K562 (cell line): Measurements from ENCODE around the gene HSPA1L. TPM values are rescaled to one million over a fixed set of nuclear protein-coding genes. Genes with fewer than 3 reads are reported as not detected.

ENCODE experiments used
- BMI1 ChIP-seq: fragments of 150-350 bp; IDR thresholded peaks from 2 replicates; pipeline ENCODE4 v1.6.1; 2014; ENCODE audit warnings: low read length
- E2F1 ChIP-seq: sonication (generic); formaldehyde crosslinking; IDR thresholded peaks from 2 replicates; pipeline ENCODE4 v1.8.1; 2023; ENCODE audit warnings: mild to moderate bottlenecking, missing genetic modification reagents, moderate library complexity
- HNRNPH1 ChIP-seq: fragments of 200-400 bp; formaldehyde crosslinking; optimal IDR thresholded peaks from 2 replicates; pipeline ENCODE3; 2017; ENCODE audit warnings: low read depth, mild to moderate bottlenecking, low read length, moderate library complexity
- HOXB6 ChIP-seq: fragments of 250-450 bp; sonication (Bioruptor Pico); IDR thresholded peaks from 2 replicates; pipeline ENCODE4 v1.5.1; 2022; ENCODE audit warnings: mild to moderate bottlenecking, borderline replicate concordance
- IRF1 ChIP-seq: sonication (generic); formaldehyde crosslinking; IDR thresholded peaks from 2 replicates; pipeline ENCODE4 v1.8.0; 2022; ENCODE audit warnings: missing genetic modification reagents, mild to moderate bottlenecking, borderline replicate concordance
- MLLT1 ChIP-seq, 2 experiments: fragments of 450-650 bp; IDR thresholded peaks; 2 replicates each; pipeline ENCODE4 v1.6.1; 2016
- POU5F1 ChIP-seq: fragments of 150-350 bp; IDR thresholded peaks from 2 replicates; pipeline ENCODE4 v1.6.1; 2014; ENCODE audit warnings: borderline replicate concordance, low read length, low read depth, mild to moderate bottlenecking; ENCODE audit not compliant: partially characterized antibody
- RBBP5 ChIP-seq: fragments of 200-600 bp; sonication (generic); IDR thresholded peaks from 2 replicates; pipeline ENCODE4 v1.6.1; 2012; ENCODE audit warnings: borderline replicate concordance, mild to moderate bottlenecking, low read length, control low read depth, inconsistent platforms; ENCODE audit not compliant: insufficient read depth, poor library complexity, severe bottlenecking
- RBM17 ChIP-seq: fragments of 200-400 bp; formaldehyde crosslinking; IDR thresholded peaks from 2 replicates; pipeline ENCODE4 v1.6.1; 2017; ENCODE audit warnings: low read depth, mild to moderate bottlenecking, low read length, borderline replicate concordance
- TFAM ChIP-seq: fragments of 250-450 bp; sonication (Bioruptor Pico); conservative IDR thresholded peaks from 2 replicates; pipeline ENCODE4 v1.5.0; 2021; ENCODE audit warnings: mild to moderate bottlenecking, moderate library complexity
- U2AF2 ChIP-seq: fragments of 200-400 bp; formaldehyde crosslinking; optimal IDR thresholded peaks from 2 replicates; pipeline ENCODE3; 2017; ENCODE audit warnings: low read depth, mild to moderate bottlenecking, low read length
- ZBTB7A ChIP-seq: IDR thresholded peaks from 2 replicates; pipeline ENCODE4 v1.6.1; 2011; ENCODE audit warnings: low read depth, mild to moderate bottlenecking, low read length, moderate library complexity, borderline replicate concordance; ENCODE audit not compliant: control insufficient read depth
- ZC3H8 ChIP-seq: fragments of 450-650 bp; IDR thresholded peaks from 2 replicates; pipeline ENCODE4 v1.6.1; 2017
- ZNF217 ChIP-seq: sonication (generic); formaldehyde crosslinking; IDR thresholded peaks from 2 replicates; pipeline ENCODE4 v1.8.0; 2022; ENCODE audit warnings: mild to moderate bottlenecking, missing genetic modification reagents
- ZNF507 ChIP-seq: conservative IDR thresholded peaks from 2 replicates; pipeline ENCODE4 v1.6.1; 2017; ENCODE audit warnings: missing genetic modification characterization, missing compliant biosample characterization
- polyA plus RNA-seq, 8 experiments: library from polyadenylated mRNA; depleted of rRNA in 4 of 8; stranded (reverse) in 5 of 8; unstranded in 3 of 8; fragments of >200 nt; fragmentation: Nextera tagmentation in 2 of 8; fragmentation: Illumina TruSeq in 1 of 8; extraction: Ambion mirVana in 2 of 8; extraction: Trizol in 1 of 8; gene quantifications; 2 replicates each; pipeline versions ENCODE4 v1.2.1 to v1.2.3, GENCODE V29; 2011 to 2014; ENCODE audit warnings: inconsistent platforms in 1 of 8, missing spikeins in 1 of 8
- total RNA-seq, 7 experiments: library from RNA; depleted of rRNA in 6 of 7; stranded (reverse); fragments of >200 nt in 6 of 7; fragmentation: Illumina TruSeq in 2 of 7; extraction: Trizol in 2 of 7; gene quantifications; 2 replicates each; pipeline versions ENCODE4 v1.2.1 to v1.2.3, GENCODE V29; 2011 to 2021; ENCODE audit warnings: low replicate concordance in 1 of 7
- TF ChIP-seq, protein P1 (sequence below), 2 experiments: IDR thresholded peaks; 2 replicates each; pipeline ENCODE4 v1.6.1; 2011; ENCODE audit warnings: borderline replicate concordance in 1 of 2, control low read depth in 1 of 2, low read depth in 1 of 2, low read length in 1 of 2, mild to moderate bottlenecking in 1 of 2, mixed read lengths in 1 of 2, moderate library complexity in 1 of 2; ENCODE audit not compliant: insufficient read depth in 1 of 2, insufficient read length in 1 of 2, poor library complexity in 1 of 2, severe bottlenecking in 1 of 2; ENCODE audit errors: extremely low read depth in 1 of 2
- TF ChIP-seq, protein P2 (sequence below): fragments of 450-650 bp; IDR thresholded peaks from 2 replicates; pipeline ENCODE4 v1.6.1; 2018; ENCODE audit not compliant: partially characterized antibody

The HSPA1L gene
- total and polyA plus RNA-seq, 9 of the 15 experiments (the other 6 are each of a cell fraction or from before 2014, with no cell fraction given): 0.14 to 2.1 (median 1.3) TPM

DNA sequence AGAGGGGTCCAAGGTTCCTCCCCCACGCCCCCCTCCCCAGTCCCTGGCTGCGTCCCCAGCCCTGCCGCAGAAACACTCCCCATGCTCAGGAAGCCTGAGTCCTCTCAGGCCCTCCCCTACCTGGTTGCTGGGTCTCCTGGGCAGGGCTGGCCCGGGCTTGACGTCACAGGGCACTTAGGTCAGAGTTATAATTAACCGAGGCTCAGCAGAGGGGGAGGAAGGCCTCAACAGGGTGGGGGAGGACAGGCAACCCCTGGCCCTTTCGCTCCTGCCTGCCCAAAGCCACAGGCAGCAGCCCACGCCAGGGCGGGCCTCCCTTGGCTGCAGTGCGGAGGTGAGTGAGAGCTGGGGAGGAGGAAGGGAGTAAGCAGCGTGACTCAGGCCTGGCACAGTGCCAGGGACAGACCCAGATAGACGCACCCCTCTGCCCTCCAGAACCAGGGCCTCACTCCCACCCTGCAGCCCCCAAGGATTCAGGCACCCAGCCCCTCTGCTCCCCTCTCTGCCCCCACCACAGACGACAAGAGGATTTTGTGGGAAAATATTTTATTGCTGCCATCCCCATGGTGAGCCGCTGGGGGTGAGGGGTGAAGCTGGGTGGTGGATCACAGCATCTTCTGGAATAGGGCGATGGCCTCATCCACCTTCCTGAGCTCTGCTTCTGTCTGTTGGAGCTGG, 38.0 kb downstream of the HSPA1L start, which contains the start of gene VWA7 (continued):
- TF ChIP-seq, protein P1, sequence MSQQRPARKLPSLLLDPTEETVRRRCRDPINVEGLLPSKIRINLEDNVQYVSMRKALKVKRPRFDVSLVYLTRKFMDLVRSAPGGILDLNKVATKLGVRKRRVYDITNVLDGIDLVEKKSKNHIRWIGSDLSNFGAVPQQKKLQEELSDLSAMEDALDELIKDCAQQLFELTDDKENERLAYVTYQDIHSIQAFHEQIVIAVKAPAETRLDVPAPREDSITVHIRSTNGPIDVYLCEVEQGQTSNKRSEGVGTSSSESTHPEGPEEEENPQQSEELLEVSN (IDR thresholded peaks at IDR 0.05; ENCODE audit: borderline replicate concordance in 1 of 2, extremely low read depth in 1 of 2, insufficient read depth in 1 of 2, insufficient read length in 1 of 2, low read depth in 1 of 2, low read length in 1 of 2, poor library complexity in 1 of 2, severe bottlenecking in 1 of 2): peak; percentile 40 to 57
- TF ChIP-seq ZNF507 (tag) (no peak), TFAM (no peak), RBBP5 (peak; percentile 83), POU5F1 (peak; percentile 50), IRF1 (CRISPR knock-in tag) (no peak), RBM17 (no peak), BMI1 (no peak), MLLT1 (IDR thresholded peaks at IDR 0.05) (peak in 1 of 2 experiments; percentile 92; a peak in 2 of 4 replicates), ZC3H8 (no peak), HOXB6 (CRISPR knock-in tag) (no peak), ZNF217 (no peak), HNRNPH1 (no peak), E2F1 (peak; percentile 83; the same call in 1 of the 2 replicates), U2AF2 (no peak), ZBTB7A (peak; percentile 99)
- TF ChIP-seq, protein P2, sequence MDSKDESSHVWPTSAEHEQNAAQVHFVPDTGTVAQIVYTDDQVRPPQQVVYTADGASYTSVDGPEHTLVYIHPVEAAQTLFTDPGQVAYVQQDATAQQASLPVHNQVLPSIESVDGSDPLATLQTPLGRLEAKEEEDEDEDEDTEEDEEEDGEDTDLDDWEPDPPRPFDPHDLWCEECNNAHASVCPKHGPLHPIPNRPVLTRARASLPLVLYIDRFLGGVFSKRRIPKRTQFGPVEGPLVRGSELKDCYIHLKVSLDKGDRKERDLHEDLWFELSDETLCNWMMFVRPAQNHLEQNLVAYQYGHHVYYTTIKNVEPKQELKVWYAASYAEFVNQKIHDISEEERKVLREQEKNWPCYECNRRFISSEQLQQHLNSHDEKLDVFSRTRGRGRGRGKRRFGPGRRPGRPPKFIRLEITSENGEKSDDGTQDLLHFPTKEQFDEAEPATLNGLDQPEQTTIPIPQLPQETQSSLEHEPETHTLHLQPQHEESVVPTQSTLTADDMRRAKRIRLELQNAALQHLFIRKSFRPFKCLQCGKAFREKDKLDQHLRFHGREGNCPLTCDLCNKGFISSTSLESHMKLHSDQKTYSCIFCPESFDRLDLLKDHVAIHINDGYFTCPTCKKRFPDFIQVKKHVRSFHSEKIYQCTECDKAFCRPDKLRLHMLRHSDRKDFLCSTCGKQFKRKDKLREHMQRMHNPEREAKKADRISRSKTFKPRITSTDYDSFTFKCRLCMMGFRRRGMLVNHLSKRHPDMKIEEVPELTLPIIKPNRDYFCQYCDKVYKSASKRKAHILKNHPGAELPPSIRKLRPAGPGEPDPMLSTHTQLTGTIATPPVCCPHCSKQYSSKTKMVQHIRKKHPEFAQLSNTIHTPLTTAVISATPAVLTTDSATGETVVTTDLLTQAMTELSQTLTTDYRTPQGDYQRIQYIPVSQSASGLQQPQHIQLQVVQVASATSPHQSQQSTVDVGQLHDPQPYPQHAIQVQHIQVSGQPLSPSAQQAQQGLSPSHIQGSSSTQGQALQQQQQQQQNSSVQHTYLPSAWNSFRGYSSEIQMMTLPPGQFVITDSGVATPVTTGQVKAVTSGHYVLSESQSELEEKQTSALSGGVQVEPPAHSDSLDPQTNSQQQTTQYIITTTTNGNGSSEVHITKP: peak; percentile 95
